Erythroblast (primary cell): ENCODE data around the gene SLC22A13.

ENCODE experiments used
- GATA1 ChIP-seq: IDR thresholded peaks from 2 replicates; pipeline ENCODE4 v1.6.1; 2011; ENCODE audit warnings: low read depth, mild to moderate bottlenecking, control low read depth, low read length, moderate library complexity
- POLR2A ChIP-seq: IDR thresholded peaks from 2 replicates; pipeline ENCODE4 v1.6.1; 2011; ENCODE audit warnings: mild to moderate bottlenecking, low read length

DNA sequence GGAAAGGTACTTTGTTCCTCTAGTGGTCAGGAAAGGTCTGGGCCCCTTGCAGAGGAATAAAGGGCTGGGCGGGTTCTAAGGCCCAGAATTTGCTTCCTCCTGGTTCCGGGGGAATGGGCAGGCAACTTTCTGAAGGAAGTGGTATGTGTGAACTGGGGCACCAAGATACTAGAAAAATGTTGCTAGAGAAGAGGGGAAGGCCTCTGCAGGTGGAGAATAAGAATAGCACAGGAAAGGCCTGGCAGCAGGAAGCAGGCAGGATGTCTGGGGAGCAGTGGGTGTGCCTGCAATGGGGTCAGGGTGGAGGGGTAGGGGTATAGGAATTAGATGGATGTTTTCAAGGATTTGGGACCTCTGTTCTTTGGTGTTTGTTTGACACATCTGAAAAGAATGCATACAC is 2.0 kb downstream of the SLC22A13 start:
- no peak for TF ChIP-seq POLR2A
- TF ChIP-seq GATA1: no peak
